GM23338 (cell line): Measurements from ENCODE around the gene GPR55. TPM values are rescaled to one million over a fixed set of nuclear protein-coding genes. Genes with fewer than 3 reads are reported as not detected.

Experiments used
- ATAC-seq: fragments of 200-7000 bp; cut with Tn5 transposase; 3 replicates; pipeline ENCODE4 v1.9.1; 2020
- DNase-seq: peaks from one replicate; pipeline ENCODE4 v3.0.0-alpha.2; 2015; ENCODE audit warnings: low spot score
- H2AFZ ChIP-seq: fragments of 200-600 bp; sonication (generic); 2 replicates; pipeline ENCODE4 v1.8.0; 2016; ENCODE audit warnings: antibody characterized with exemption, mild to moderate bottlenecking, moderate library complexity
- H3F3A ChIP-seq: fragments of 200-600 bp; sonication (generic); replicated peaks from 2 replicates; pipeline ENCODE4 v1.8.0; 2017; ENCODE audit warnings: antibody characterized with exemption, mixed run types, low read depth
- H3K27ac ChIP-seq: fragments of 200-600 bp; sonication (generic); 2 replicates; pipeline ENCODE4 v1.6.1; 2016; ENCODE audit warnings: low read depth
- H3K27me3 ChIP-seq: fragments of 200-600 bp; sonication (generic); 2 replicates; pipeline ENCODE4 v1.8.0; 2016; ENCODE audit warnings: mild to moderate bottlenecking, mixed run types, moderate library complexity; ENCODE audit not compliant: insufficient read depth
- H3K36me3 ChIP-seq: fragments of 200-600 bp; sonication (generic); 2 replicates; pipeline ENCODE4 v1.8.0; 2016; ENCODE audit warnings: mild to moderate bottlenecking; ENCODE audit not compliant: insufficient read depth
- H3K4me1 ChIP-seq: fragments of 200-600 bp; sonication (generic); 2 replicates; pipeline ENCODE4 v1.8.0; 2016; ENCODE audit warnings: mild to moderate bottlenecking, moderate library complexity; ENCODE audit not compliant: insufficient read depth
- H3K4me2 ChIP-seq: fragments of 200-600 bp; sonication (generic); 2 replicates; pipeline ENCODE4 v1.7.1; 2017; ENCODE audit warnings: mixed run types
- H3K4me3 ChIP-seq: fragments of 200-600 bp; sonication (generic); 2 replicates; pipeline ENCODE4 v1.6.1; 2016; ENCODE audit warnings: mixed run types
- H3K79me2 ChIP-seq: fragments of 200-600 bp; sonication (generic); replicated peaks from 2 replicates; pipeline ENCODE4 v1.8.0; 2017; ENCODE audit warnings: mild to moderate bottlenecking; ENCODE audit not compliant: insufficient read depth
- H3K9me2 ChIP-seq: fragments of 200-600 bp; sonication (generic); 2 replicates; pipeline ENCODE4 v1.8.0; 2017; ENCODE audit not compliant: insufficient read depth
- H4K20me1 ChIP-seq: fragments of 200-600 bp; sonication (generic); replicated peaks from 2 replicates; pipeline ENCODE4 v1.8.0; 2017; ENCODE audit warnings: mild to moderate bottlenecking; ENCODE audit not compliant: insufficient read depth
- H3K27ac Mint-ChIP-seq: 2 replicates; pipeline ENCODE4 v1.8.0; 2020; ENCODE audit warnings: inconsistent platforms, mild to moderate bottlenecking, moderate library complexity, mixed read lengths
- H3K27me3 Mint-ChIP-seq: 3 replicates; pipeline ENCODE4 v1.8.0; 2022; ENCODE audit warnings: low read depth, mild to moderate bottlenecking, moderate library complexity, mixed read lengths, inconsistent platforms; ENCODE audit not compliant: insufficient read depth, poor library complexity
- H3K36me3 Mint-ChIP-seq: 3 replicates; pipeline ENCODE4 v1.8.0; 2021; ENCODE audit warnings: low read depth, mild to moderate bottlenecking, inconsistent platforms, moderate library complexity, mixed read lengths
- H3K4me1 Mint-ChIP-seq: 3 replicates; pipeline ENCODE4 v1.8.0; 2020; ENCODE audit warnings: mild to moderate bottlenecking, inconsistent platforms, mixed read lengths
- H3K4me3 Mint-ChIP-seq: 3 replicates; pipeline ENCODE4 v1.8.0; 2021; ENCODE audit warnings: moderate library complexity, mild to moderate bottlenecking, inconsistent platforms, mixed read lengths
- H3K9me3 Mint-ChIP-seq: 3 replicates; pipeline ENCODE4 v1.8.0; 2020; ENCODE audit warnings: moderate library complexity, mild to moderate bottlenecking, inconsistent platforms, mixed read lengths
- CREB1 ChIP-seq: fragments of 250-450 bp; sonication (Bioruptor Pico); IDR thresholded peaks from 2 replicates; pipeline ENCODE4 v1.5.0; 2020; ENCODE audit warnings: low read depth, mild to moderate bottlenecking, moderate library complexity
- EZH2phosphoT487 ChIP-seq: fragments of 200-600 bp; sonication (generic); IDR thresholded peaks from one replicate; pipeline ENCODE4 v1.8.1; 2018; ENCODE audit warnings: antibody characterized with exemption; ENCODE audit not compliant: unreplicated experiment
- JUNB ChIP-seq: IDR thresholded peaks from one replicate; pipeline ENCODE4 v1.6.1; 2016; ENCODE audit warnings: antibody characterized with exemption; ENCODE audit not compliant: unreplicated experiment
- NANOG ChIP-seq: IDR thresholded peaks from 2 replicates; pipeline ENCODE4 v1.6.1; 2016; ENCODE audit warnings: antibody characterized with exemption, borderline replicate concordance
- POLR2AphosphoS5 ChIP-seq: IDR thresholded peaks from 2 replicates; pipeline ENCODE4 v1.6.1; 2016; ENCODE audit warnings: antibody characterized with exemption, low read depth
- STAT1 ChIP-seq: IDR thresholded peaks from one replicate; pipeline ENCODE4 v1.6.1; 2016; ENCODE audit warnings: antibody characterized with exemption; ENCODE audit not compliant: unreplicated experiment
- ZNF114 ChIP-seq: fragments of 250-450 bp; sonication (Bioruptor Pico); IDR thresholded peaks from 2 replicates; pipeline ENCODE4 v1.5.0; 2020; ENCODE audit warnings: mild to moderate bottlenecking, moderate library complexity
- ZNF331 ChIP-seq: fragments of 250-450 bp; sonication (Bioruptor Pico); IDR thresholded peaks from 2 replicates; pipeline ENCODE4 v1.5.0; 2020; ENCODE audit warnings: low read depth, mild to moderate bottlenecking, moderate library complexity
- polyA plus RNA-seq: library from polyadenylated mRNA; unstranded; fragments of >200 nt; fragmentation: Nextera tagmentation; extraction: Ambion mirVana; gene quantifications from 2 replicates; pipeline ENCODE4 v1.2.1, GENCODE V29; 2016
- total RNA-seq: library from RNA; depleted of rRNA; stranded (reverse); fragments of >200 nt; shearing (Covaris generic); gene quantifications from 2 replicates; pipeline ENCODE4 v1.2.3, GENCODE V29; 2014
- TF ChIP-seq, protein P1 (sequence below), 2 experiments: fragments of 200-600 bp in 1 of 2; sonication (generic) in 1 of 2; conservative IDR thresholded peaks; 2 replicates each; pipeline versions ENCODE4 v1.5.1 to v1.6.1; 2016 to 2017; ENCODE audit warnings: antibody characterized with exemption in 2 of 2, low read depth in 2 of 2, mild to moderate bottlenecking in 2 of 2, moderate library complexity in 1 of 2
- TF ChIP-seq, protein P2 (sequence below): IDR thresholded peaks from 2 replicates; pipeline ENCODE4 v1.6.1; 2016; ENCODE audit warnings: antibody characterized with exemption
- TF ChIP-seq, protein P3 (sequence below): fragments of 250-450 bp; sonication (Bioruptor Pico); IDR thresholded peaks from 2 replicates; pipeline ENCODE4 v1.5.0; 2020; ENCODE audit warnings: mild to moderate bottlenecking, moderate library complexity
- TF ChIP-seq, protein P4 (sequence below): IDR thresholded peaks from one replicate; pipeline ENCODE4 v1.6.1; 2018; ENCODE audit warnings: antibody characterized with exemption; ENCODE audit not compliant: unreplicated experiment

The GPR55 gene
- total and polyA plus RNA-seq, 2 experiments from 2014 or later = not detected

DNA sequence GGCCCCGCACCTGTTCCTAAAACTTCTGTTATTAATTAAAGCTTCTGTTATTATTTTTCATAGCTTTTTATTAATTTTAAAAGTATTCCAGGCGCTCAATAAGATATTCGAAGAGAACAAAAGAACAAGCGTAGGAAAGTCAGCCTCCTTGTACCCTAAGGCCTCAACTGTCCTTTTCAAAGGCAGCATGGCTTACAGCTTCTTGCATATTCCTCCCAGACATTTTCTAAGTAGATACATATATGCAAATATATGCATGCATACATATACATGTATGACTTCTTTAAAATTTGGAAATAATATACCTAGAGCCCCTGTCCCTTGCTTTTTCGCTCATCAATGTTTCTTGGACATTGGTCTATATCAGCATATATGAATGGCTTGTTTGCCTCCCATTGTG is 12.3 kb downstream of the GPR55 start:
- Mint-ChIP-seq H3K4me1 (peaks cover 6% of the 10 kb centered on the region; the same call in 1 of the 3 replicates), H3K36me3 (no peaks in the 10 kb centered on the region; the same call in 2 of the 3 replicates), H3K9me3 (peaks cover 3% of the 10 kb centered on the region; the same call in 2 of the 3 replicates), H3K4me3 (no peak overlapping the region), H3K27me3 (peaks cover 15% of the 10 kb centered on the region), H3K27ac (no peak overlapping the region)
- Histone ChIP-seq H3K4me1 (peaks cover 3% of the 10 kb centered on the region; the same call in 1 of the 2 replicates), H3K27ac (no peak overlapping the region), H3K4me2 (no peak overlapping the region), H4K20me1 (no peaks in the 10 kb centered on the region), H3K27me3 (no peaks in the 10 kb centered on the region), H2AFZ (no peak overlapping the region), H3K9me2 (peaks cover 8% of the 10 kb centered on the region; the same call in 1 of the 2 replicates), H3F3A (no peaks in the 10 kb centered on the region), H3K4me3 (no peak overlapping the region), H3K36me3 (no peaks in the 10 kb centered on the region), H3K79me2 (no peaks in the 10 kb centered on the region)
- TF ChIP-seq POLR2AphosphoS5 (no peak), JUNB (no peak), NANOG (no peak), CREB1 (no peak), EZH2phosphoT487 (no peak), ZNF331 (CRISPR knock-in tag) (no peak), STAT1 (no peak), ZNF114 (CRISPR knock-in tag) (no peak)
- TF ChIP-seq, protein P1, sequence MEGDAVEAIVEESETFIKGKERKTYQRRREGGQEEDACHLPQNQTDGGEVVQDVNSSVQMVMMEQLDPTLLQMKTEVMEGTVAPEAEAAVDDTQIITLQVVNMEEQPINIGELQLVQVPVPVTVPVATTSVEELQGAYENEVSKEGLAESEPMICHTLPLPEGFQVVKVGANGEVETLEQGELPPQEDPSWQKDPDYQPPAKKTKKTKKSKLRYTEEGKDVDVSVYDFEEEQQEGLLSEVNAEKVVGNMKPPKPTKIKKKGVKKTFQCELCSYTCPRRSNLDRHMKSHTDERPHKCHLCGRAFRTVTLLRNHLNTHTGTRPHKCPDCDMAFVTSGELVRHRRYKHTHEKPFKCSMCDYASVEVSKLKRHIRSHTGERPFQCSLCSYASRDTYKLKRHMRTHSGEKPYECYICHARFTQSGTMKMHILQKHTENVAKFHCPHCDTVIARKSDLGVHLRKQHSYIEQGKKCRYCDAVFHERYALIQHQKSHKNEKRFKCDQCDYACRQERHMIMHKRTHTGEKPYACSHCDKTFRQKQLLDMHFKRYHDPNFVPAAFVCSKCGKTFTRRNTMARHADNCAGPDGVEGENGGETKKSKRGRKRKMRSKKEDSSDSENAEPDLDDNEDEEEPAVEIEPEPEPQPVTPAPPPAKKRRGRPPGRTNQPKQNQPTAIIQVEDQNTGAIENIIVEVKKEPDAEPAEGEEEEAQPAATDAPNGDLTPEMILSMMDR (conservative IDR thresholded peaks at IDR 0.05; ENCODE audit: low read depth in 2 of 2) = no peak
- TF ChIP-seq, protein P2, sequence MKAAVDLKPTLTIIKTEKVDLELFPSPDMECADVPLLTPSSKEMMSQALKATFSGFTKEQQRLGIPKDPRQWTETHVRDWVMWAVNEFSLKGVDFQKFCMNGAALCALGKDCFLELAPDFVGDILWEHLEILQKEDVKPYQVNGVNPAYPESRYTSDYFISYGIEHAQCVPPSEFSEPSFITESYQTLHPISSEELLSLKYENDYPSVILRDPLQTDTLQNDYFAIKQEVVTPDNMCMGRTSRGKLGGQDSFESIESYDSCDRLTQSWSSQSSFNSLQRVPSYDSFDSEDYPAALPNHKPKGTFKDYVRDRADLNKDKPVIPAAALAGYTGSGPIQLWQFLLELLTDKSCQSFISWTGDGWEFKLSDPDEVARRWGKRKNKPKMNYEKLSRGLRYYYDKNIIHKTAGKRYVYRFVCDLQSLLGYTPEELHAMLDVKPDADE = no peak
- TF ChIP-seq, protein P3, sequence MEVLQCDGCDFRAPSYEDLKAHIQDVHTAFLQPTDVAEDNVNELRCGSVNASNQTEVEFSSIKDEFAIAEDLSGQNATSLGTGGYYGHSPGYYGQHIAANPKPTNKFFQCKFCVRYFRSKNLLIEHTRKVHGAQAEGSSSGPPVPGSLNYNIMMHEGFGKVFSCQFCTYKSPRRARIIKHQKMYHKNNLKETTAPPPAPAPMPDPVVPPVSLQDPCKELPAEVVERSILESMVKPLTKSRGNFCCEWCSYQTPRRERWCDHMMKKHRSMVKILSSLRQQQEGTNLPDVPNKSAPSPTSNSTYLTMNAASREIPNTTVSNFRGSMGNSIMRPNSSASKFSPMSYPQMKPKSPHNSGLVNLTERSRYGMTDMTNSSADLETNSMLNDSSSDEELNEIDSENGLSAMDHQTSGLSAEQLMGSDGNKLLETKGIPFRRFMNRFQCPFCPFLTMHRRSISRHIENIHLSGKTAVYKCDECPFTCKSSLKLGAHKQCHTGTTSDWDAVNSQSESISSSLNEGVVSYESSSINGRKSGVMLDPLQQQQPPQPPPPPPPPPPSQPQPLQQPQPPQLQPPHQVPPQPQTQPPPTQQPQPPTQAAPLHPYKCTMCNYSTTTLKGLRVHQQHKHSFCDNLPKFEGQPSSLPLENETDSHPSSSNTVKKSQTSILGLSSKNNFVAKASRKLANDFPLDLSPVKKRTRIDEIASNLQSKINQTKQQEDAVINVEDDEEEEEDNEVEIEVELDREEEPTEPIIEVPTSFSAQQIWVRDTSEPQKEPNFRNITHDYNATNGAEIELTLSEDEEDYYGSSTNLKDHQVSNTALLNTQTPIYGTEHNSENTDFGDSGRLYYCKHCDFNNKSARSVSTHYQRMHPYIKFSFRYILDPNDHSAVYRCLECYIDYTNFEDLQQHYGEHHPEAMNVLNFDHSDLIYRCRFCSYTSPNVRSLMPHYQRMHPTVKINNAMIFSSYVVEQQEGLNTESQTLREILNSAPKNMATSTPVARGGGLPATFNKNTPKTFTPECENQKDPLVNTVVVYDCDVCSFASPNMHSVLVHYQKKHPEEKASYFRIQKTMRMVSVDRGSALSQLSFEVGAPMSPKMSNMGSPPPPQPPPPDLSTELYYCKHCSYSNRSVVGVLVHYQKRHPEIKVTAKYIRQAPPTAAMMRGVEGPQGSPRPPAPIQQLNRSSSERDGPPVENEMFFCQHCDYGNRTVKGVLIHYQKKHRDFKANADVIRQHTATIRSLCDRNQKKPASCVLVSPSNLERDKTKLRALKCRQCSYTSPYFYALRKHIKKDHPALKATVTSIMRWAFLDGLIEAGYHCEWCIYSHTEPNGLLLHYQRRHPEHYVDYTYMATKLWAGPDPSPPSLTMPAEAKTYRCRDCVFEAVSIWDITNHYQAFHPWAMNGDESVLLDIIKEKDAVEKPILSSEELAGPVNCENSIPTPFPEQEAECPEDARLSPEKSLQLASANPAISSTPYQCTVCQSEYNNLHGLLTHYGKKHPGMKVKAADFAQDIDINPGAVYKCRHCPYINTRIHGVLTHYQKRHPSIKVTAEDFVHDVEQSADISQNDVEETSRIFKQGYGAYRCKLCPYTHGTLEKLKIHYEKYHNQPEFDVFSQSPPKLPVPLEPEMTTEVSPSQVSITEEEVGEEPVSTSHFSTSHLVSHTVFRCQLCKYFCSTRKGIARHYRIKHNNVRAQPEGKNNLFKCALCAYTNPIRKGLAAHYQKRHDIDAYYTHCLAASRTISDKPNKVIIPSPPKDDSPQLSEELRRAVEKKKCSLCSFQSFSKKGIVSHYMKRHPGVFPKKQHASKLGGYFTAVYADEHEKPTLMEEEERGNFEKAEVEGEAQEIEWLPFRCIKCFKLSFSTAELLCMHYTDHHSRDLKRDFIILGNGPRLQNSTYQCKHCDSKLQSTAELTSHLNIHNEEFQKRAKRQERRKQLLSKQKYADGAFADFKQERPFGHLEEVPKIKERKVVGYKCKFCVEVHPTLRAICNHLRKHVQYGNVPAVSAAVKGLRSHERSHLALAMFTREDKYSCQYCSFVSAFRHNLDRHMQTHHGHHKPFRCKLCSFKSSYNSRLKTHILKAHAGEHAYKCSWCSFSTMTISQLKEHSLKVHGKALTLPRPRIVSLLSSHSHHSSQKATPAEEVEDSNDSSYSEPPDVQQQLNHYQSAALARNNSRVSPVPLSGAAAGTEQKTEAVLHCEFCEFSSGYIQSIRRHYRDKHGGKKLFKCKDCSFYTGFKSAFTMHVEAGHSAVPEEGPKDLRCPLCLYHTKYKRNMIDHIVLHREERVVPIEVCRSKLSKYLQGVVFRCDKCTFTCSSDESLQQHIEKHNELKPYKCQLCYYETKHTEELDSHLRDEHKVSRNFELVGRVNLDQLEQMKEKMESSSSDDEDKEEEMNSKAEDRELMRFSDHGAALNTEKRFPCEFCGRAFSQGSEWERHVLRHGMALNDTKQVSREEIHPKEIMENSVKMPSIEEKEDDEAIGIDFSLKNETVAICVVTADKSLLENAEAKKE (CRISPR knock-in tag) = no peak
- TF ChIP-seq, protein P4, sequence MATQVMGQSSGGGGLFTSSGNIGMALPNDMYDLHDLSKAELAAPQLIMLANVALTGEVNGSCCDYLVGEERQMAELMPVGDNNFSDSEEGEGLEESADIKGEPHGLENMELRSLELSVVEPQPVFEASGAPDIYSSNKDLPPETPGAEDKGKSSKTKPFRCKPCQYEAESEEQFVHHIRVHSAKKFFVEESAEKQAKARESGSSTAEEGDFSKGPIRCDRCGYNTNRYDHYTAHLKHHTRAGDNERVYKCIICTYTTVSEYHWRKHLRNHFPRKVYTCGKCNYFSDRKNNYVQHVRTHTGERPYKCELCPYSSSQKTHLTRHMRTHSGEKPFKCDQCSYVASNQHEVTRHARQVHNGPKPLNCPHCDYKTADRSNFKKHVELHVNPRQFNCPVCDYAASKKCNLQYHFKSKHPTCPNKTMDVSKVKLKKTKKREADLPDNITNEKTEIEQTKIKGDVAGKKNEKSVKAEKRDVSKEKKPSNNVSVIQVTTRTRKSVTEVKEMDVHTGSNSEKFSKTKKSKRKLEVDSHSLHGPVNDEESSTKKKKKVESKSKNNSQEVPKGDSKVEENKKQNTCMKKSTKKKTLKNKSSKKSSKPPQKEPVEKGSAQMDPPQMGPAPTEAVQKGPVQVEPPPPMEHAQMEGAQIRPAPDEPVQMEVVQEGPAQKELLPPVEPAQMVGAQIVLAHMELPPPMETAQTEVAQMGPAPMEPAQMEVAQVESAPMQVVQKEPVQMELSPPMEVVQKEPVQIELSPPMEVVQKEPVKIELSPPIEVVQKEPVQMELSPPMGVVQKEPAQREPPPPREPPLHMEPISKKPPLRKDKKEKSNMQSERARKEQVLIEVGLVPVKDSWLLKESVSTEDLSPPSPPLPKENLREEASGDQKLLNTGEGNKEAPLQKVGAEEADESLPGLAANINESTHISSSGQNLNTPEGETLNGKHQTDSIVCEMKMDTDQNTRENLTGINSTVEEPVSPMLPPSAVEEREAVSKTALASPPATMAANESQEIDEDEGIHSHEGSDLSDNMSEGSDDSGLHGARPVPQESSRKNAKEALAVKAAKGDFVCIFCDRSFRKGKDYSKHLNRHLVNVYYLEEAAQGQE = no peak
- ATAC-seq = no peak
- DNase-seq = no peak
